ENCODE results near the gene CCBE1. TPM values are rescaled to one million over a fixed set of nuclear protein-coding genes. Genes with fewer than 3 reads are reported as not detected.

CCBE1 gene
- total and polyA plus RNA-seq, 2 of the 4 experiments (the other 2 are of a cell fraction), result 64.8 to 148 TPM

- no peak overlapping the region for H2BK20ac ChIP-seq (ENCODE audit: low read depth, low read length)
- H4K91ac ChIP-seq (ENCODE audit: insufficient read depth, low read depth, low read length), result no peak overlapping the region
- H3K18ac ChIP-seq (ENCODE audit: low read depth, low read length), result peak overlapping the region; percentile 10; the same call in 1 of the 2 replicates
- no peak overlapping the region for H2BK15ac ChIP-seq (ENCODE audit: low read depth, low read length)
- no peak for ATAC-seq (ENCODE audit: low read depth)
- in situ Hi-C loops (cut with MboI; ENCODE audit: low sequenced_read_pairs), result no loop called here
- H4K5ac ChIP-seq (ENCODE audit: low read depth, low read length), result no peak overlapping the region
- DNase-seq, result no peak
- H3K79me1 ChIP-seq (ENCODE audit: low read depth in 1 of 2, low read length in 2 of 2), result peaks cover 19 to 20% of the 10 kb centered on the region in 2 experiments
- H2AFZ ChIP-seq (replicated peaks; ENCODE audit: low read length, poor library complexity), result no peak overlapping the region
- no peak overlapping the region for H4K8ac ChIP-seq (ENCODE audit: low read depth in 2 of 2, low read length in 2 of 2)
- no peak overlapping the region for H3K27ac ChIP-seq (ENCODE audit: insufficient read depth, low read length)
- H2BK5ac ChIP-seq (ENCODE audit: low read depth, low read length, poor library complexity, severe bottlenecking), result no peak overlapping the region
- ChIA-PET CTCF (no interaction called here), POLR2A (ENCODE audit: unreplicated experiment) (no interaction called here)
- H3K9ac ChIP-seq (ENCODE audit: low read depth, low read length), result no peak overlapping the region
- peaks cover 10% of the 10 kb centered on the region; the same call in 1 of the 2 replicates for H4K20me1 ChIP-seq (ENCODE audit: insufficient read depth, low read length)
- H3K56ac ChIP-seq (ENCODE audit: extremely low read depth, insufficient read depth, low read length), result no peak overlapping the region
- no peak overlapping the region for H3K14ac ChIP-seq (replicated peaks; ENCODE audit: low read depth, low read length)
- BruUV-seq (replicated peaks), result no TSS peak
- H2AK5ac ChIP-seq (ENCODE audit: low read depth, low read length), result no peak overlapping the region
- H3K4me1 ChIP-seq (ENCODE audit: control insufficient read depth, insufficient read depth, low read length), result peaks cover 2% of the 10 kb centered on the region; the same call in 1 of the 2 replicates
- H2AK9ac ChIP-seq (replicated peaks; ENCODE audit: low read depth, low read length, poor library complexity), result no peak overlapping the region
- no peak overlapping the region for H3K4me2 ChIP-seq (ENCODE audit: low read depth, low read length)
- no peak overlapping the region for H3K4me3 ChIP-seq (ENCODE audit: insufficient read depth, low read depth, low read length)
- 0 out of 2 replicates have a peak, but pooled peaks cover 3% of the 10 kb centered on the region for H3K9me1 ChIP-seq (ENCODE audit: insufficient read depth, low read length)
- no peak for TF ChIP-seq MAZ (IDR thresholded peaks at IDR 0.05; ENCODE audit: borderline replicate concordance, low read depth, low read length)
- no peak for TF ChIP-seq MAFK (IDR thresholded peaks at IDR 0.05; ENCODE audit: low read depth, low read length)
- TF ChIP-seq CTCF (conservative IDR thresholded peaks at IDR 0.05; ENCODE audit: low read depth, low read length), result no peak
- no peak for TF ChIP-seq CHD1 (IDR thresholded peaks at IDR 0.05; ENCODE audit: low read depth, low read length)
- no peak for TF ChIP-seq USF2 (IDR thresholded peaks at IDR 0.05; ENCODE audit: low read depth, low read length)
- H2BK120ac ChIP-seq (ENCODE audit: low read depth, low read length), result no peak overlapping the region
- no peaks in the 10 kb centered on the region for H3K27me3 ChIP-seq (ENCODE audit: control insufficient read depth, insufficient read depth, low read length)
- H3K9me3 ChIP-seq (ENCODE audit: control insufficient read depth, insufficient read depth, low read length), result no peaks in the 10 kb centered on the region
- dilution Hi-C loops (cut with HindIII; ENCODE audit: low sequenced_read_pairs, unreplicated experiment), result no loop called here
- H3K23ac ChIP-seq (ENCODE audit: low read depth, low read length), result no peak overlapping the region
- H3K36me3 ChIP-seq (ENCODE audit: control insufficient read depth, insufficient read depth, low read length), result no peaks in the 10 kb centered on the region
- intact Hi-C loops (cut with micrococcal nuclease), result no loop called here
- H3K4ac ChIP-seq (ENCODE audit: low read depth, low read length), result no peak overlapping the region
These were observed 156.9 kb downstream of the CCBE1 start for GRCh38 chr18:59540346-59540745.

All from IMR-90 (cell line).